Activated CD4-positive, alpha-beta T cell treated with anti-CD3 and anti-CD28 coated beads for 36 hours (primary cell): ENCODE data around the gene SMPX. TPM values are rescaled to one million over a fixed set of nuclear protein-coding genes. Genes with fewer than 3 reads are reported as not detected.

ENCODE experiments used
- ATAC-seq: fragments of 200-7000 bp; cut with Tn5 transposase; one replicate; pipeline ENCODE4 v1.10.0; 2021; ENCODE audit warnings: mild to moderate bottlenecking, moderate library complexity
- CTCF ChIA-PET: fragments of 350-600 bp; sonication (Branson Sonifier 250); formaldehyde crosslinking; loops from one replicate; lab custom pipeline; 2021; ENCODE audit warnings: antibody characterized with exemption; lab: Charles Lee
- POLR2A ChIA-PET: fragments of 350-600 bp; sonication (Branson Sonifier 250); formaldehyde crosslinking; loops from one replicate; lab custom pipeline; 2021; ENCODE audit warnings: antibody characterized with exemption, inconsistent platforms; lab: Charles Lee
- DNase-seq: peaks from one replicate; pipeline ENCODE4 v3.0.0-alpha.2; 2020
- H3K27ac Mint-ChIP-seq: one replicate; pipeline ENCODE4 v1.8.0; 2021; ENCODE audit warnings: mixed read lengths
- H3K27me3 Mint-ChIP-seq: one replicate; pipeline ENCODE4 v1.8.0; 2021; ENCODE audit warnings: mixed read lengths
- H3K36me3 Mint-ChIP-seq: one replicate; pipeline ENCODE4 v1.8.0; 2021; ENCODE audit warnings: low read depth, mixed read lengths
- H3K4me1 Mint-ChIP-seq: one replicate; pipeline ENCODE4 v1.8.0; 2021; ENCODE audit warnings: mixed read lengths
- H3K4me3 Mint-ChIP-seq: one replicate; pipeline ENCODE4 v1.8.0; 2021; ENCODE audit warnings: mild to moderate bottlenecking, moderate library complexity, mixed read lengths
- H3K9me3 Mint-ChIP-seq: one replicate; pipeline ENCODE4 v1.8.0; 2021; ENCODE audit warnings: low read depth, mixed read lengths
- intact Hi-C, 2 experiments: fragments of 100-400 bp; cut with DNase I in 1 of 2; cut with micrococcal nuclease in 1 of 2; formaldehyde crosslinking; loops; one replicate each; pipeline versions ENCODE4 v1.14.2 to v1.15.1; 2022 to 2024; cut with DNase I, micrococcal nuclease
- total RNA-seq, 2 experiments: library from RNA; stranded (reverse); gene quantifications; one replicate each; pipeline ENCODE4 v1.2.3, GENCODE V29; 2021

Gene SMPX
- total RNA-seq, 2 experiments from 2014 or later = not detected

GRCh38 chrX:21666679-21667078 is 91.2 kb downstream of the SMPX start:
- no peaks in the 10 kb centered on the region for H3K36me3 Mint-ChIP-seq
- intact Hi-C loops = no loop called here
- ChIA-PET POLR2A (no interaction called here), CTCF (no interaction called here)
- no peak overlapping the region for H3K4me3 Mint-ChIP-seq
- H3K4me1 Mint-ChIP-seq = no peaks in the 10 kb centered on the region
- peaks cover 2% of the 10 kb centered on the region for H3K27me3 Mint-ChIP-seq
- DNase-seq (no peak), ATAC-seq (no peak)
- H3K9me3 Mint-ChIP-seq = no peaks in the 10 kb centered on the region
- no peak overlapping the region for H3K27ac Mint-ChIP-seq

- ATAC-seq (no peak), DNase-seq (no peak)
- H3K4me1 Mint-ChIP-seq = no peaks in the 10 kb centered on the region
- no peaks in the 10 kb centered on the region for H3K9me3 Mint-ChIP-seq
- POLR2A ChIA-PET = no interaction called here
- no peak overlapping the region for H3K4me3 Mint-ChIP-seq
- H3K27ac Mint-ChIP-seq = no peak overlapping the region
- peaks cover 2% of the 10 kb centered on the region for H3K27me3 Mint-ChIP-seq
- intact Hi-C loops = no loop called here
- CTCF ChIA-PET = no interaction called here
- no peaks in the 10 kb centered on the region for H3K36me3 Mint-ChIP-seq
These were observed 91.7 kb downstream of the SMPX start for GRCh38 chrX:21666252-21666651.

- ChIA-PET POLR2A (no interaction called here), CTCF (no interaction called here)
- no peak overlapping the region for H3K4me3 Mint-ChIP-seq
- no peak for ATAC-seq
- DNase-seq = no peak
- H3K4me1 Mint-ChIP-seq = no peaks in the 10 kb centered on the region
- no peaks in the 10 kb centered on the region for H3K36me3 Mint-ChIP-seq
- peaks cover 6% of the 10 kb centered on the region for H3K27me3 Mint-ChIP-seq
- intact Hi-C loops = no loop called here
- H3K27ac Mint-ChIP-seq = no peak overlapping the region
- H3K9me3 Mint-ChIP-seq = no peaks in the 10 kb centered on the region
These were observed 95.2 kb downstream of the SMPX start for GRCh38 chrX:21662761-21663160.

- intact Hi-C loops = no loop called here
- Mint-ChIP-seq H3K36me3 (peaks cover 1% of the 10 kb centered on the region), H3K9me3 (peaks cover 1% of the 10 kb centered on the region), H3K27ac (no peak overlapping the region), H3K27me3 (peaks cover 6% of the 10 kb centered on the region), H3K4me3 (no peak overlapping the region), H3K4me1 (peaks cover 2% of the 10 kb centered on the region)
- ChIA-PET CTCF (no interaction called here), POLR2A (no interaction called here)
- ATAC-seq (no peak), DNase-seq (no peak)
These were observed 96.6 kb downstream of the SMPX start for GRCh38 chrX:21661316-21661715.

GRCh38 chrX:21660156-21660555 is 97.8 kb downstream of the SMPX start:
- no peak for DNase-seq
- H3K4me3 Mint-ChIP-seq = no peak overlapping the region
- CTCF ChIA-PET = interaction anchor here (0.7 kb wide), 1 partner anchor 8 kb away, joined by 3 read pairs; no protein-coding TSS in a partner anchor
- peaks cover 4% of the 10 kb centered on the region for H3K36me3 Mint-ChIP-seq
- H3K9me3 Mint-ChIP-seq = peaks cover 1% of the 10 kb centered on the region
- H3K4me1 Mint-ChIP-seq = peaks cover 5% of the 10 kb centered on the region
- intact Hi-C loops = no loop called here
- POLR2A ChIA-PET = no interaction called here
- no peak for ATAC-seq
- peaks cover 4% of the 10 kb centered on the region for H3K27me3 Mint-ChIP-seq
- no peak overlapping the region for H3K27ac Mint-ChIP-seq

- DNase-seq (no peak), ATAC-seq (no peak)
- ChIA-PET POLR2A (no interaction called here), CTCF (interaction anchor here (0.7 kb wide), 1 partner anchor 8 kb away, joined by 3 read pairs; no protein-coding TSS in a partner anchor)
- Mint-ChIP-seq H3K27ac (no peak overlapping the region), H3K4me1 (peaks cover 5% of the 10 kb centered on the region), H3K4me3 (peak overlapping the region; percentile 66), H3K27me3 (peaks cover 4% of the 10 kb centered on the region), H3K36me3 (peaks cover 4% of the 10 kb centered on the region), H3K9me3 (peaks cover 1% of the 10 kb centered on the region)
- intact Hi-C loops = loop anchor here in 1 of 2 experiments (10.0 kb wide), 1 partner anchor 285 kb away; the partner anchor contains the start of gene CNKSR2
These were observed 98.6 kb downstream of the SMPX start for GRCh38 chrX:21659320-21659719.

- Mint-ChIP-seq H3K27me3 (peaks cover 4% of the 10 kb centered on the region), H3K4me1 (peaks cover 5% of the 10 kb centered on the region), H3K27ac (no peak overlapping the region), H3K4me3 (peak overlapping the region; percentile 66), H3K9me3 (peaks cover 1% of the 10 kb centered on the region), H3K36me3 (peaks cover 4% of the 10 kb centered on the region)
- ChIA-PET CTCF (no interaction called here), POLR2A (no interaction called here)
- intact Hi-C loops = loop anchor here in 1 of 2 experiments (10.0 kb wide), 1 partner anchor 284 kb away; the partner anchor contains the start of gene CNKSR2
- peak; percentile 38 for DNase-seq
- peak; percentile 61 for ATAC-seq
These were observed 99.2 kb downstream of the SMPX start for GRCh38 chrX:21658746-21659145.

GRCh38 chrX:21658152-21658737 is 99.7 kb downstream of the SMPX start, which contains the start of gene KLHL34:
Gene KLHL34, minus strand, starts transcription at chrX:21658330. Its CDS starts 542 bp downstream, at chrX:21657788.
- intact Hi-C loops = loop anchor here in 1 of 2 experiments (10.0 kb wide), 1 partner anchor 283 kb away; the partner anchor contains the start of gene CNKSR2
- peaks cover 1% of the 10 kb centered on the region for H3K9me3 Mint-ChIP-seq
- ATAC-seq = peak; percentile 61
- DNase-seq = peak; percentile 29
- peak within 1 kb of the TSS; percentile 51 for H3K27ac Mint-ChIP-seq
- CTCF ChIA-PET = no interaction called here
- peak within 1 kb of the TSS; percentile 66 for H3K4me3 Mint-ChIP-seq
- POLR2A ChIA-PET = no interaction called here
- H3K4me1 Mint-ChIP-seq = peaks cover 5% of the 10 kb centered on the region
- H3K36me3 Mint-ChIP-seq = peaks cover 4% of the 10 kb centered on the region
- H3K27me3 Mint-ChIP-seq = peaks cover 4% of the 10 kb centered on the region

GRCh38 chrX:21657318-21658151 is 100.4 kb downstream of the SMPX start:
- POLR2A ChIA-PET = no interaction called here
- H3K4me3 Mint-ChIP-seq = peak overlapping the region; percentile 59
- peak overlapping the region; percentile 51 for H3K27ac Mint-ChIP-seq

GRCh38 chrX:21656587-21657317 is 101.2 kb downstream of the SMPX start:
- Mint-ChIP-seq H3K27me3 (peaks cover 4% of the 10 kb centered on the region), H3K9me3 (peaks cover 1% of the 10 kb centered on the region), H3K4me1 (peaks cover 5% of the 10 kb centered on the region), H3K4me3 (no peak overlapping the region), H3K27ac (no peak overlapping the region), H3K36me3 (peaks cover 4% of the 10 kb centered on the region)
- no peak for DNase-seq
- ATAC-seq = no peak
- ChIA-PET CTCF (no interaction called here), POLR2A (no interaction called here)
- intact Hi-C loops = loop anchor here in 1 of 2 experiments (10.0 kb wide), 1 partner anchor 282 kb away; the partner anchor contains the start of gene CNKSR2

More at GRCh38 chrX:21657318-21658151, 100.4 kb downstream of the SMPX start:
- Mint-ChIP-seq H3K27me3 (peaks cover 4% of the 10 kb centered on the region), H3K36me3 (peaks cover 4% of the 10 kb centered on the region), H3K4me1 (peaks cover 5% of the 10 kb centered on the region), H3K9me3 (peaks cover 1% of the 10 kb centered on the region)
- DNase-seq (peak; percentile 27), ATAC-seq (peak; percentile 69)
- intact Hi-C loops = loop anchor here in 1 of 2 experiments (10.0 kb wide), 1 partner anchor 283 kb away; the partner anchor contains the start of gene CNKSR2
- CTCF ChIA-PET = no interaction called here
